Epithelial cell of proximal tubule (primary cell): ENCODE measurements around the gene MAP1LC3A. TPM values are rescaled to one million over a fixed set of nuclear protein-coding genes. Genes with fewer than 3 reads are reported as not detected.

ENCODE experiments used
- DNase-seq: peaks from one replicate; pipeline ENCODE4 v3.0.0-alpha.2; 2011; ENCODE audit warnings: low read depth
- H3K4me3 ChIP-seq: 2 replicates; pipeline ENCODE4 v1.5.1; 2011; ENCODE audit warnings: low read depth, mild to moderate bottlenecking, low read length
- CTCF ChIP-seq: conservative IDR thresholded peaks from 2 replicates; pipeline ENCODE4 v1.5.1; 2012; ENCODE audit warnings: low read depth, mild to moderate bottlenecking, low read length
- total RNA-seq: library from RNA; depleted of rRNA; stranded (reverse); fragments of >200 nt; gene quantifications from 2 replicates; pipeline ENCODE4 v1.2.3, GENCODE V29; 2015

The MAP1LC3A gene
- total RNA-seq, 1 donor from 2014 or later: 28.3 TPM

GRCh38 chr20:34531608-34532265, 26.8 kb upstream of the MAP1LC3A start:
- no peak overlapping the region for H3K4me3 ChIP-seq
- no peak for DNase-seq
- no peak for TF ChIP-seq CTCF

GRCh38 chr20:34532320-34532719, 26.2 kb upstream of the MAP1LC3A start:
- DNase-seq: no peak
- no peak overlapping the region for H3K4me3 ChIP-seq
- no peak for TF ChIP-seq CTCF

GRCh38 chr20:34532756-34533155, 25.8 kb upstream of the MAP1LC3A start:
- no peak overlapping the region for H3K4me3 ChIP-seq
- no peak for DNase-seq
- no peak for TF ChIP-seq CTCF

DNA sequence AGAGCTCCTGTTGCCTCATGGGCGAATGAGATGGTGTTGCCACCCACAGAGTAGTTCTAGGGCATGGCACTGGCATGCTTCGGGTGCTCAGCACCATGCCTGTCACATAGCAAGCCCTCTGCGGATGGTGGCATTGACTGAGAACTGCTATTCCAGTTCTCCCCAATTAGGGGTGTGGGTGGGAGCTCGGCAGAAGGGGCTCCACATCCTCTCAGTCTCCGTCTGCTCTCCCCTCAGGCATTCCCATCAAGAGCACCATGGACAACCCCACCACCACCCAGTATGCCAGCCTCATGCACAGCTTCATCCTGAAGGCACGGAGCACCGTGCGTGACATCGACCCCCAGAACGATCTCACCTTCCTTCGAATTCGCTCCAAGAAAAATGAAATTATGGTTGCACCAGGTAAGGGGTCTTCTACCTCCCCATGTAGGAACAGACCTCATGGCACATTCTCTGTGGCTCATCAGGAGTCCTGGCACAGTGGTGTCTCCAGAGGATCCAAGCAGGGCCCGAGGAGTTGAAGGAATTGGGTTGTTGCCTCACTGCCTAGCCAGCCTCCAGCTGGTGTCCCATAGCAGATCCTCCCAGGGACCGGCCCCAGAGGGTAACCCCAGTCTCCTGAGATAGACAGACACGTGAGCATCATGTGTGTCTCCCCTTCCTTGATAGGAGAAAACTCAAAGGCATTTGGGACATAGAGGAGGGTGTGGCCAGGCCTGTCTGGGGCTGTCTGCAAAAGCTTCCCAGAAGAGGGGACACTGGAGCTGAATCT, 23.9 kb upstream of the MAP1LC3A start:
- no peak for TF ChIP-seq CTCF
- no peak for DNase-seq
- H3K4me3 ChIP-seq: no peak overlapping the region

DNA sequence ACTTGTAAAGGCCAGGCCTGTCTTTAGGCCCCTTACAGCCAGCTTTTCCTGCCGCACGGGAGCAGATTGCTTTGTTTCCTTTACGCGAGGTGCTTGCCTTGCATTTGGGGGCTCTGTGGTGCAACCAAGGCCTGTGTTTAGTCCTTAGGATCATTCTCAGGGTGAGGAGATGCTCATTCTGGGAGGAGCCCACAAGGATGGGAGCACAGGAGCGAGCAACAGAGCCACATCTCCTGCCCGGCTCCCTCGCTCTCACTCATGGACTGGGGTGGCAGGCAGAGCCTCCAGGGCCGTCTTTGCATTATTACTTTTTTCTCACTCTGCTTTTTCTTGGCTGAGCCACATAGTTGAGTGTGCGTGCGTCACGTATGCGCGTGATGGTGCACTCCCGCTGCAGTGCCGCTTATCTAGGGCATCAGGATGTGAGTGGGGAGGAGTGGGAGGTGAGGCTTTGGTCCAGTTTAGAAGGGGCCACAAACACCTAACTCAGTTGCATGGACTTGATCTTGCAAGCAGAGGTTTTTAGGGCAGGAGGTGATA, 23.1 kb upstream of the MAP1LC3A start:
- H3K4me3 ChIP-seq: no peak overlapping the region
- TF ChIP-seq CTCF: no peak
- no peak for DNase-seq

DNA sequence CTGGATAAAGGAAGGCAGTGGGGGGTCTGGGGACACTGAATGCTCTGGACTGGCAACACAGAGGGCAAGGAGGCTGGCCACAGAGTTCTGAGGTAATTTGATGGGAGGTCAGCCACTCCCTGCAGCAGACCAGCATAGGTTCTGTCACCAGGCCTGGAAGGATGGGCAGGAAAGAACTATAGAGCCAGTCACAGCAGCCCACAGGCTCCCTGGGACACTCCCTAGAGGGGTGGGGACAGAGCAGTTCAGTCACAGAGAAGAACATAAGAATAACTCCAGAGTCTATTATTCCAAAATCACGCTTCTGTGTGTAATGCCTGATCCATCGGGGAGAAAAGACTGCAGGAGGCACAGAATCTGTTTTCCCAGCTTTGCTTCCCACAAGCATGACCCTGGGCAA, 22.7 kb upstream of the MAP1LC3A start:
- H3K4me3 ChIP-seq: no peak overlapping the region
- no peak for TF ChIP-seq CTCF
- DNase-seq: no peak
